H7 (cell line): ENCODE data around the gene KCNQ2. TPM values are rescaled to one million over a fixed set of nuclear protein-coding genes. Genes with fewer than 3 reads are reported as not detected.
A peak's percentile ranks its signal among the peaks of the same experiment; 100 is the strongest.

Experiments used
- DNase-seq: peaks from one replicate; pipeline ENCODE4 v3.0.0; 2012
- H3K27me3 ChIP-seq: 2 replicates; pipeline ENCODE4 v1.6.0; 2011; ENCODE audit warnings: mild to moderate bottlenecking, low read length; ENCODE audit not compliant: control insufficient read depth, insufficient read depth
- H3K36me3 ChIP-seq: replicated peaks from 2 replicates; pipeline ENCODE4 v1.5.1; 2011; ENCODE audit warnings: low read length; ENCODE audit not compliant: control insufficient read depth, insufficient read depth
- H3K4me3 ChIP-seq: 2 replicates; pipeline ENCODE4 v1.5.1; 2011; ENCODE audit warnings: low read depth, mild to moderate bottlenecking, control low read depth, low read length, moderate library complexity; ENCODE audit not compliant: insufficient read depth
- total RNA-seq: library from RNA; depleted of rRNA; stranded (reverse); fragments of >200 nt; shearing (Covaris generic); gene quantifications from 2 replicates; pipeline ENCODE4 v1.2.3, GENCODE V29; 2014

Gene KCNQ2
- total RNA-seq, 1 experiment from 2014 or later, result 129 TPM

- no peaks in the 10 kb centered on the region for H3K27me3 ChIP-seq
- no peak for DNase-seq
- no peak overlapping the region for H3K4me3 ChIP-seq
- no peaks in the 10 kb centered on the region for H3K36me3 ChIP-seq
These were observed 93.2 kb downstream of the KCNQ2 start for GRCh38 chr20:63379296-63379695.

DNA sequence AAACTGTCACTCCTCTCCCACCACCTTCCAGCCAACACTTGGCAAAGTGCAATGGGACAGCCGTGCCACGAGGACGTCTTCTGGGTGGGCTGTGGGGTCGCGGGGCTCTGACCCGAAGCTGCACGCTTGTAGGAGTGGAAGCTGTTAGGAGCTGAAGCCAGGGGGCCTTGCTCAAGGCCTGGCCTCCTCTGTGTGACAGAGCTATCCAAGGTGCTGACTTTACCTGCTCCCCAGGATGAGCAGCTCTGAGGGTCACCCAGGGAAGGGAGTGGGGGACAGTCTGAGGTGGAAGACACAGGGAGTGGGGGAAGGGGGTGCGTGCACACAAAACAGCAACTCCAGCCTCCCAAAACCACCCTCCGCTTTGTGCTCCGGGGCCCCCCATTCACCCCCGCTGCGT lies 93.8 kb downstream of the KCNQ2 start:
- Histone ChIP-seq H3K4me3 (no peak overlapping the region), H3K36me3 (no peaks in the 10 kb centered on the region), H3K27me3 (no peaks in the 10 kb centered on the region)
- DNase-seq, result peak; percentile 91

GRCh38 chr20:63377951-63378381 lies 94.5 kb downstream of the KCNQ2 start:
- Histone ChIP-seq H3K27me3 (no peaks in the 10 kb centered on the region), H3K4me3 (no peak overlapping the region), H3K36me3 (no peaks in the 10 kb centered on the region)
- no peak for DNase-seq

DNA sequence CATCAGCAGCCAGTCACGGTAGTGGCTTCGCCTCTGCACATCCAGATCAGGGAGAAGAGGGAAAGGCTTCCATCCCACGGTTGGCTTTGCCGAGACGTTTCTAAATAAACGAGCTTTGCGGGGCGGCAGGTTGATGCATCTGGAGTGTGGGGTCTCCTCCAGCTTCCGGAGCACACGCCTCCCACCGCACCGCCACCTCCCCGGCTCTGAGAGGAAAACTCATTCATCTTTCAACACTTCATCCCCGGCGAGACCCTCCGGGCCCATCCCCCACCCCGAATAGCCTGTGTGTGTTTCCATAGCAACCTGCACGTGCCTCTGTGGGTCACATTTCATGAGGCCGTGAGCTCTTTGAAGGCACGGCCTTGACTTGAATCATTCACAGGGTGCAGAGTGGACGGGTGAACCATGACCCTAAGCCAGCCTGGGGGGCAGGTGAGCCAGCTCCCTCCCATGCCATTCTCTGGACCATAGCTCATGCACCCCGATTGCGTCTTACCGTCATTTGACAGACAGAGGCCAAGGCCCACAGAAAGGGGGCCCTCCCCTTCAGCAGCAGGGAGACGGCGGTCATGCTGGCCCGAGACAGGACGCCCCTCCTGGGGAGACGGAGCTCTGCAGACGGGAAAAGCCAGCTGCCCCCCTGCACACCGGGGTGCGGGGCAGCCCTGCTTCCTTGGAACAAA lies 95.1 kb downstream of the KCNQ2 start:
- Histone ChIP-seq H3K27me3 (no peaks in the 10 kb centered on the region), H3K4me3 (no peak overlapping the region), H3K36me3 (no peaks in the 10 kb centered on the region)
- peak; percentile 95 for DNase-seq

- no peak for DNase-seq
- H3K36me3 ChIP-seq, result no peaks in the 10 kb centered on the region
- no peaks in the 10 kb centered on the region for H3K27me3 ChIP-seq
- H3K4me3 ChIP-seq, result no peak overlapping the region
These were observed 95.9 kb downstream of the KCNQ2 start for GRCh38 chr20:63376283-63377250.

DNA sequence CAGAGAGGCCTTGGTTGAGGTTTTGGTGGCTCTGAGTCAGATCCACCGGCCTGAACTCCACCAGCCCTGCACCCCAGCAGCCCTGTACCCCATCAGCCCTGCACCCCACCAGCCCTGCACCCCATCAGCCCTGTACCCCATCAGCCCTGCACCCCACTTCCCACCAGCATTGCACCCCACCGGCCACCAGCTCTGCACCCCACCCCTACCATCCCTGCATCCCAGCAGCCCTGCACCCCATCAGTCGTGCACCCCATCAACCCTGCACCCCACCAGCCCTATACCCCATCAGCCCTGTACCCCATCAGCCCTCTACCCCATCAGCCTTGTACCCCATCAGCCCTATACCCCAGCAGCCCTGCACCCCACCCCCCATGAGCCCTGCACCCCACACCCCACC lies 97.0 kb downstream of the KCNQ2 start:
- Histone ChIP-seq H3K27me3 (no peaks in the 10 kb centered on the region), H3K36me3 (no peaks in the 10 kb centered on the region), H3K4me3 (no peak overlapping the region)
- DNase-seq, result no peak

GRCh38 chr20:63374504-63374903 lies 98.0 kb downstream of the KCNQ2 start:
- H3K27me3 ChIP-seq, result no peaks in the 10 kb centered on the region
- no peak for DNase-seq
- no peak overlapping the region for H3K4me3 ChIP-seq
- H3K36me3 ChIP-seq, result no peaks in the 10 kb centered on the region

GRCh38 chr20:63373996-63374395 lies 98.5 kb downstream of the KCNQ2 start:
- no peaks in the 10 kb centered on the region for H3K27me3 ChIP-seq
- H3K4me3 ChIP-seq, result no peak overlapping the region
- DNase-seq, result no peak
- H3K36me3 ChIP-seq, result no peaks in the 10 kb centered on the region

- no peaks in the 10 kb centered on the region for H3K36me3 ChIP-seq
These were observed 99.2 kb downstream of the KCNQ2 start for GRCh38 chr20:63372971-63373885.

DNA sequence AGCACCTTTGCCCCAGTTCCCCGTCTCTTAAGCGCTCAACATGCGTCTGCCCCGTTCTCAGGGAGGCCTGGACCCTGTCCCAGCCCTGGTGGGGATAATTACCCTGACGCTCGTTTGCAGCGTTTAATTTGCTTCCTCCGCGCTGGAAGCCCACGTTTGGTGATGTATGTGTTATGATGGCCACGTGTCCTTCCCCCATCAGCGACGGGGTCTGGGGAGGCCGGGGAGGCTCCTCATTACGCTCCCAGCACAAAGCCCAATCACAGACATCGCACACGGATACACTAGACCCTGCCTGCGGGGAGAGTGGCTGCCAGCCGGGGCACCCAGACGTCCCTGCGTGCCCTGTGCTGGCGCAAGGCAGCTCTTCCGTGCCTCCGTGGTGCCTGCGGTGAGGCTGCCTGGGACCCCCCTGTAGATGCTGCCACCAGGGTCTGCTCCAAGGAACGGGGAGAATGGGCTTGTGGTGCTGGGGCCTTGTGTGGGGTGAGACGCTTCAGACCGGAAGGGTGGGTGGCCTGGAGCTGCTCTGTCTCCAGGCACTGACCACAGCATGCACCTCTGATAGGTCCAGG lies 101.1 kb downstream of the KCNQ2 start:
- no peak for DNase-seq
- no peak overlapping the region for H3K4me3 ChIP-seq
- H3K27me3 ChIP-seq, result no peaks in the 10 kb centered on the region
- H3K36me3 ChIP-seq, result no peaks in the 10 kb centered on the region

More at GRCh38 chr20:63372971-63373885, 99.2 kb downstream of the KCNQ2 start:
- no peak overlapping the region for H3K4me3 ChIP-seq
- H3K27me3 ChIP-seq, result no peaks in the 10 kb centered on the region
- DNase-seq, result no peak

GRCh38 chr20:63370618-63371187 lies 101.8 kb downstream of the KCNQ2 start:
- DNase-seq, result no peak
- Histone ChIP-seq H3K4me3 (no peak overlapping the region), H3K27me3 (no peaks in the 10 kb centered on the region), H3K36me3 (no peaks in the 10 kb centered on the region)

GRCh38 chr20:63369724-63370617 lies 102.5 kb downstream of the KCNQ2 start:
- H3K27me3 ChIP-seq, result no peaks in the 10 kb centered on the region

GRCh38 chr20:63369024-63369530 lies 103.4 kb downstream of the KCNQ2 start:
- Histone ChIP-seq H3K4me3 (no peak overlapping the region), H3K36me3 (no peaks in the 10 kb centered on the region), H3K27me3 (no peaks in the 10 kb centered on the region)
- no peak for DNase-seq

More at GRCh38 chr20:63369724-63370617, 102.5 kb downstream of the KCNQ2 start:
- Histone ChIP-seq H3K36me3 (no peaks in the 10 kb centered on the region), H3K4me3 (no peak overlapping the region)
- DNase-seq, result peak; percentile 83
